GM23248 (cell line): ENCODE measurements around the gene ENO1. TPM values are rescaled to one million over a fixed set of nuclear protein-coding genes. Genes with fewer than 3 reads are reported as not detected.
A peak's percentile ranks its signal among the peaks of the same experiment; 100 is the strongest.
"Not testable (repeated sequence)": the region's sequence is repeated elsewhere in the genome, so short reads cannot be mapped to it uniquely, and the experiment has no call there.

ENCODE experiments used
- DNase-seq: peaks from one replicate; pipeline ENCODE4 v3.0.0-alpha.2; 2015
- H2AFZ ChIP-seq: fragments of 200-600 bp; sonication (generic); 2 replicates; pipeline ENCODE4 v1.6.1; 2016; ENCODE audit warnings: antibody characterized with exemption
- H3F3A ChIP-seq: fragments of 200-600 bp; sonication (generic); 2 replicates; pipeline ENCODE4 v1.6.1; 2016; ENCODE audit warnings: mild to moderate bottlenecking, antibody characterized with exemption, mixed run types; ENCODE audit not compliant: insufficient read depth
- H3K27ac ChIP-seq: fragments of 200-600 bp; sonication (generic); 2 replicates; pipeline ENCODE4 v1.5.1; 2016; ENCODE audit warnings: mild to moderate bottlenecking
- H3K27me3 ChIP-seq: fragments of 200-600 bp; sonication (generic); replicated peaks from 2 replicates; pipeline ENCODE4 v1.6.1; 2016; ENCODE audit warnings: mild to moderate bottlenecking; ENCODE audit not compliant: insufficient read depth
- H3K36me3 ChIP-seq: fragments of 200-600 bp; sonication (generic); 2 replicates; pipeline ENCODE4 v1.6.1; 2016; ENCODE audit warnings: low read depth, mild to moderate bottlenecking
- H3K4me1 ChIP-seq: fragments of 200-600 bp; sonication (generic); 2 replicates; pipeline ENCODE4 v1.6.1; 2016; ENCODE audit warnings: mild to moderate bottlenecking; ENCODE audit not compliant: insufficient read depth
- H3K4me2 ChIP-seq: fragments of 200-600 bp; sonication (generic); one replicate; pipeline ENCODE4 v1.6.1; 2016; ENCODE audit warnings: mild to moderate bottlenecking; ENCODE audit not compliant: unreplicated experiment
- H3K4me3 ChIP-seq: fragments of 200-600 bp; sonication (generic); 2 replicates; pipeline ENCODE4 v1.5.1; 2016; ENCODE audit warnings: mild to moderate bottlenecking
- H3K79me2 ChIP-seq: fragments of 200-600 bp; sonication (generic); 2 replicates; pipeline ENCODE4 v1.6.1; 2016; ENCODE audit warnings: mild to moderate bottlenecking; ENCODE audit not compliant: insufficient read depth
- H3K9ac ChIP-seq: fragments of 200-600 bp; sonication (generic); 2 replicates; pipeline ENCODE4 v1.6.1; 2016; ENCODE audit warnings: mild to moderate bottlenecking
- H3K9me2 ChIP-seq: fragments of 200-600 bp; sonication (generic); 2 replicates; pipeline ENCODE4 v1.6.1; 2016; ENCODE audit warnings: mixed run types, mild to moderate bottlenecking, moderate library complexity; ENCODE audit not compliant: insufficient read depth
- H3K9me3 ChIP-seq: fragments of 200-600 bp; sonication (generic); one replicate; pipeline ENCODE4 v1.6.1; 2017; ENCODE audit warnings: low read depth
- H4K20me1 ChIP-seq: fragments of 200-600 bp; sonication (generic); 2 replicates; pipeline ENCODE4 v1.6.0; 2016; ENCODE audit not compliant: insufficient read depth
- EZH2 ChIP-seq: fragments of 200-600 bp; sonication (generic); IDR thresholded peaks from 2 replicates; pipeline ENCODE4 v1.6.1; 2018; ENCODE audit warnings: antibody characterized with exemption, mild to moderate bottlenecking; ENCODE audit not compliant: insufficient read depth, poor library complexity, severe bottlenecking
- EZH2phosphoT487 ChIP-seq: fragments of 200-600 bp; sonication (generic); IDR thresholded peaks from 2 replicates; pipeline ENCODE4 v1.6.1; 2018; ENCODE audit warnings: antibody characterized with exemption, moderate library complexity, mild to moderate bottlenecking, low read depth; ENCODE audit not compliant: insufficient read depth
- WGBS, 2 experiments: methylation state at CpG; one replicate each; pipeline ENCODE4 v1.1.6; 2015 to 2017; ENCODE audit warnings: low lambda C conversion rate in 2 of 2, low coverage in 1 of 2; ENCODE audit errors: missing lambda C conversion rate in 2 of 2; 5-methylcytosine and 5-hydroxymethylcytosine counted together
- in situ Hi-C: fragments of 300-500 bp; cut with MboI; formaldehyde crosslinking; loops from 2 replicates; pipeline ENCODE4 v1.15.0; 2020
- polyA plus RNA-seq: library from polyadenylated mRNA; unstranded; fragments of >200 nt; fragmentation: Nextera tagmentation; extraction: Ambion mirVana; gene quantifications from 2 replicates; pipeline ENCODE4 v1.2.1, GENCODE V29; 2016
- total RNA-seq: library from RNA; depleted of rRNA; stranded (reverse); fragments of >200 nt; shearing (Covaris generic); gene quantifications from 2 replicates; pipeline ENCODE4 v1.2.3, GENCODE V29; 2014

The ENO1 gene
- total and polyA plus RNA-seq, 2 experiments from 2014 or later, result 2,185 to 2,304 TPM

- H3K4me2 ChIP-seq, result peak overlapping the region; percentile 13
Measured at GRCh38 chr1:8825985-8826481, 52.5 kb downstream of the ENO1 start.

GRCh38 chr1:8823295-8823664 is 55.2 kb downstream of the ENO1 start:
- Histone ChIP-seq H3K9me3 (no peaks in the 10 kb centered on the region), H2AFZ (no peak overlapping the region), H3K9ac (0 out of 2 replicates have a peak overlapping the region, but pooled peaks have one; percentile 12), H3K79me2 (no peaks in the 10 kb centered on the region), H3K27me3 (no peaks in the 10 kb centered on the region), H4K20me1 (no peaks in the 10 kb centered on the region), H3K4me1 (peaks cover 41% of the 10 kb centered on the region), H3K36me3 (no peaks in the 10 kb centered on the region), H3K9me2 (no peaks in the 10 kb centered on the region), H3K27ac (peak overlapping the region; percentile 78), H3F3A (peaks cover 34% of the 10 kb centered on the region), H3K4me3 (no peak overlapping the region), H3K4me2 (peak overlapping the region; percentile 44)
- no peak for TF ChIP-seq EZH2phosphoT487
- TF ChIP-seq EZH2, result no peak
- WGBS, 2 experiments, result 16 to 21% methylated on average over 6 of the region's 6 CpGs
- DNase-seq, result no peak
- in situ Hi-C loops, result no loop called here

More at GRCh38 chr1:8825985-8826481, 52.5 kb downstream of the ENO1 start:
- no peaks in the 10 kb centered on the region for H3K9me2 ChIP-seq
- H2AFZ ChIP-seq, result peak overlapping the region; percentile 64
- in situ Hi-C loops, result loop anchor here (25.0 kb wide), 1 partner anchor 264 kb away; no protein-coding TSS in a partner anchor
- TF ChIP-seq EZH2 (no peak), EZH2phosphoT487 (no peak)
- 4 to 8% methylated on average over 10 of the region's 10 CpGs for WGBS, 2 experiments
- H3K4me1 ChIP-seq, result peaks cover 35% of the 10 kb centered on the region
- H4K20me1 ChIP-seq, result no peaks in the 10 kb centered on the region
- H3K9ac ChIP-seq, result peak overlapping the region; percentile 54
- H3K36me3 ChIP-seq, result no peaks in the 10 kb centered on the region
- H3K4me3 ChIP-seq, result peak overlapping the region; percentile 15
- H3F3A ChIP-seq, result peaks cover 30% of the 10 kb centered on the region
- no peaks in the 10 kb centered on the region for H3K27me3 ChIP-seq
- no peaks in the 10 kb centered on the region for H3K9me3 ChIP-seq
- peak overlapping the region; percentile 71 for H3K27ac ChIP-seq
- DNase-seq, result peak; percentile 98
- H3K79me2 ChIP-seq, result no peaks in the 10 kb centered on the region

GRCh38 chr1:8822373-8823294 is 55.9 kb downstream of the ENO1 start:
- peak overlapping the region; percentile 32; the same call in 1 of the 2 replicates for H3K9ac ChIP-seq
- no peaks in the 10 kb centered on the region for H3K9me2 ChIP-seq

GRCh38 chr1:8821084-8821483 is 57.4 kb downstream of the ENO1 start:
- WGBS, 2 experiments, result 66 to 69% methylated on average over 2 of the region's 2 CpGs
- Histone ChIP-seq H3K27ac (no peak overlapping the region), H2AFZ (no peak overlapping the region), H3F3A (peaks cover 45% of the 10 kb centered on the region), H3K4me3 (no peak overlapping the region), H3K9me3 (no peaks in the 10 kb centered on the region), H3K27me3 (no peaks in the 10 kb centered on the region), H3K36me3 (no peaks in the 10 kb centered on the region), H3K9ac (no peak overlapping the region), H3K79me2 (no peaks in the 10 kb centered on the region), H3K4me1 (peaks cover 42% of the 10 kb centered on the region), H3K9me2 (no peaks in the 10 kb centered on the region), H3K4me2 (no peak overlapping the region), H4K20me1 (no peaks in the 10 kb centered on the region)
- DNase-seq, result no peak
- in situ Hi-C loops, result no loop called here
- TF ChIP-seq EZH2phosphoT487, result no peak
- no peak for TF ChIP-seq EZH2

More at GRCh38 chr1:8822373-8823294, 55.9 kb downstream of the ENO1 start:
- TF ChIP-seq EZH2phosphoT487 (0 out of 2 replicates have a peak, but pooled peaks have one; percentile 48), EZH2 (no peak)
- H3F3A ChIP-seq, result peaks cover 37% of the 10 kb centered on the region
- no peak overlapping the region; the same call in 1 of the 2 replicates for H2AFZ ChIP-seq
- no peaks in the 10 kb centered on the region for H3K79me2 ChIP-seq
- peak overlapping the region; percentile 44 for H3K4me2 ChIP-seq
- peaks cover 43% of the 10 kb centered on the region for H3K4me1 ChIP-seq
- H3K27me3 ChIP-seq, result no peaks in the 10 kb centered on the region
- H3K36me3 ChIP-seq, result no peaks in the 10 kb centered on the region
- 0 out of 2 replicates have a peak overlapping the region, but pooled peaks have one; percentile 11 for H3K4me3 ChIP-seq
- peak overlapping the region; percentile 78 for H3K27ac ChIP-seq
- 38 to 48% methylated on average over 8 to 10 of the region's 10 CpGs for WGBS, 2 experiments
- in situ Hi-C loops, result no loop called here
- no peaks in the 10 kb centered on the region for H4K20me1 ChIP-seq
- no peaks in the 10 kb centered on the region for H3K9me3 ChIP-seq
- DNase-seq, result peak; percentile 92

GRCh38 chr1:8818789-8819188 is 59.7 kb downstream of the ENO1 start:
- not testable (repeated sequence) for H3K9me2 ChIP-seq
- Histone ChIP-seq H3K27ac (peak overlapping the region; percentile 91), H3K4me2 (peak overlapping the region; percentile 78)

More at GRCh38 chr1:8818789-8819188, 59.7 kb downstream of the ENO1 start:
- H3K9ac ChIP-seq, result peak overlapping the region; percentile 98
- peak overlapping the region; percentile 89; the same call in 1 of the 2 replicates for H2AFZ ChIP-seq
- peaks cover 52% of the 10 kb centered on the region for H3K4me1 ChIP-seq
- H3K27me3 ChIP-seq, H3K9me3 ChIP-seq, DNase-seq, in situ Hi-C loops, H4K20me1 ChIP-seq, H3K36me3 ChIP-seq: not testable (repeated sequence)
- H3K4me3 ChIP-seq, result peak overlapping the region; percentile 82; the same call in 1 of the 2 replicates
- peaks cover 44% of the 10 kb centered on the region for H3F3A ChIP-seq
- peaks cover 23% of the 10 kb centered on the region for H3K79me2 ChIP-seq
- 71 to 82% methylated on average over 12 to 13 of the region's 13 CpGs for WGBS, 2 experiments
